ENCODE measurements around the gene BTF3L4.

BTF3L4 gene

GRCh38 chr1:52127181-52128180, 71.4 kb downstream of the BTF3L4 start:
- peak; percentile 37 for DNase-seq

- peak; percentile 32 for DNase-seq
Measured at GRCh38 chr1:52139817-52140540, 83.9 kb downstream of the BTF3L4 start.

Measured in stimulated activated CD4-positive, alpha-beta T cell treated with anti-CD3 and anti-CD28 coated beads, Interleukin-15, amount 100 ng/mL, for 24 hours (primary cell).